ENCODE results near the gene HLA-G. TPM values are rescaled to one million over a fixed set of nuclear protein-coding genes. Genes with fewer than 3 reads are reported as not detected.

Gene HLA-G
- total RNA-seq, 4 donors from 2014 or later, result 0.80 to 1.1 TPM; not detected in 2

DNA sequence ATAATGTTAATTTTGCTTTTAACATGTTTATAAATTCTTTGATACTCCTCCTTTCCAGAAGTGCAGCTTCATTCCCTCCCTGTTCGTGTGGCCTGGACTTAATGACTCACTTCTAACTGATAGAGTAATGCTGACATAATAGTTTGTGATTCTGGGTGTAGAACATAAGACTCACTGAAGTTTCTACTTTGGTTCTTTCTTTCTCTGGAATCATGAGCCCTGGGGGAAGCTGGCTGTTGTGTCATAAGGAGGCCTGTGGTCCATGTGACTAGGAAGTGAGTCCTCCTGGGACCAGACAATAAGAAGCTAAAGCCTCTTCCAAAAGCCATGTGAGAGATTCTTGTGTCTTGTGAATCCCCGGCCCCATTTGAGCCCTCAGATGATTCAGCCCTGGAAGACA lies 30.5 kb upstream of the HLA-G start:
- no peak overlapping the region for H3K4me3 ChIP-seq
- peaks cover 10% of the 10 kb centered on the region for H3K4me1 ChIP-seq
- no peak for TF ChIP-seq POLR2AphosphoS5 (IDR thresholded peaks at IDR 0.05)
- TF ChIP-seq, protein P1, sequence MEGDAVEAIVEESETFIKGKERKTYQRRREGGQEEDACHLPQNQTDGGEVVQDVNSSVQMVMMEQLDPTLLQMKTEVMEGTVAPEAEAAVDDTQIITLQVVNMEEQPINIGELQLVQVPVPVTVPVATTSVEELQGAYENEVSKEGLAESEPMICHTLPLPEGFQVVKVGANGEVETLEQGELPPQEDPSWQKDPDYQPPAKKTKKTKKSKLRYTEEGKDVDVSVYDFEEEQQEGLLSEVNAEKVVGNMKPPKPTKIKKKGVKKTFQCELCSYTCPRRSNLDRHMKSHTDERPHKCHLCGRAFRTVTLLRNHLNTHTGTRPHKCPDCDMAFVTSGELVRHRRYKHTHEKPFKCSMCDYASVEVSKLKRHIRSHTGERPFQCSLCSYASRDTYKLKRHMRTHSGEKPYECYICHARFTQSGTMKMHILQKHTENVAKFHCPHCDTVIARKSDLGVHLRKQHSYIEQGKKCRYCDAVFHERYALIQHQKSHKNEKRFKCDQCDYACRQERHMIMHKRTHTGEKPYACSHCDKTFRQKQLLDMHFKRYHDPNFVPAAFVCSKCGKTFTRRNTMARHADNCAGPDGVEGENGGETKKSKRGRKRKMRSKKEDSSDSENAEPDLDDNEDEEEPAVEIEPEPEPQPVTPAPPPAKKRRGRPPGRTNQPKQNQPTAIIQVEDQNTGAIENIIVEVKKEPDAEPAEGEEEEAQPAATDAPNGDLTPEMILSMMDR (IDR thresholded peaks at IDR 0.05), result no peak
- TF ChIP-seq EP300 (IDR thresholded peaks at IDR 0.05), result no peak
- no peak for TF ChIP-seq POLR2A (IDR thresholded peaks at IDR 0.05)
- no peaks in the 10 kb centered on the region for H3K9me3 ChIP-seq
- no peak overlapping the region for H3K27ac ChIP-seq
- no peaks in the 10 kb centered on the region for H3K36me3 ChIP-seq
- 23% methylated on average over 2 of the region's 2 CpGs for WGBS
- peaks cover 23% of the 10 kb centered on the region for H3K27me3 ChIP-seq
- no peak for DNase-seq (ENCODE audit: low spot score in 2 of 2)

DNA sequence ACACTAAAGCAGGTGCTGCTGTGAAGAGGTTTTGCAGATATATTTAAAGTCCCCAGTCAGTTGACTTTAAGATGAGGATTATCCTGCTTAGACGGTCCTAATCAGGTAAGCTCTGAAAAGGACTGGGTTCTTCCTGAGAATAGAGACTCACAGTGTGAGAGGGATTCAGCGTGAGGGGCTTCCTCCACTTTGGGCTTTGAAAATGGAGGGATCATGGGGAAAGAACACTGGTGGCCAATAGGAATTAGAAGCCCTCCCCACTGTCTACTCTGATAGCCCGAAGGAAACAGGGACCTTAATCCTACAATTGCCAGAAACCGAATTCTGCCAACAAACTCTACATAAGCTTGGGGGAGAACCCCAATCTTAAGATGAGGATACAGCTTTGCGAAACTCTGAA lies 29.7 kb upstream of the HLA-G start:
- TF ChIP-seq POLR2AphosphoS5 (IDR thresholded peaks at IDR 0.05) (no peak), EP300 (IDR thresholded peaks at IDR 0.05) (no peak), POLR2A (IDR thresholded peaks at IDR 0.05) (no peak)
- TF ChIP-seq, protein P1 (IDR thresholded peaks at IDR 0.05), result no peak
- 87% methylated on average over 5 of the region's 5 CpGs for WGBS
- Histone ChIP-seq H3K36me3 (no peaks in the 10 kb centered on the region), H3K9me3 (no peaks in the 10 kb centered on the region), H3K4me1 (peaks cover 1% of the 10 kb centered on the region), H3K27ac (no peak overlapping the region), H3K4me3 (no peak overlapping the region), H3K27me3 (peaks cover 21% of the 10 kb centered on the region)
- DNase-seq (ENCODE audit: low spot score in 2 of 2), result no peak

DNA sequence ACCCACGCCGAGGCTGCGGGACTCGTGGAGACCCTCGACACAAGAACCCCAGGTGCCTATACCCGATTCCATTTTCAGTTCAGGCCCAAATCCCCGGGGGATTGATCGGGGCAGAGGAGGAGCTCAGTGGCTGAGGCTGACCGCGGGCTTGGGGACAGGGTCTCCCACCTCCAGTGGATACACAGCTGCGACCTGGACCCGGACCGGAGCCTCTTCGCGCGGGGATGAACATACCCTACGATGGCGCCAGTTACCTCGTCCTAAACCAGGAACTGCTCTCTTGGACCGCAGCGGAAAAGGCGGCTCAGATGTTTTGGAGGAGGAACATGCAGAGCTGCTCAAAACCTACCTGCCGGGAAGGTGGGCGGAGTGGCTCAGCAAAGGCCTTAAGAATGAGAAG lies 27.4 kb upstream of the HLA-G start:
- 86% methylated on average over 24 of the region's 24 CpGs for WGBS
- TF ChIP-seq, protein P1 (IDR thresholded peaks at IDR 0.05), result no peak
- TF ChIP-seq EP300 (IDR thresholded peaks at IDR 0.05) (no peak), POLR2AphosphoS5 (IDR thresholded peaks at IDR 0.05) (no peak), POLR2A (IDR thresholded peaks at IDR 0.05) (no peak)
- no peaks in the 10 kb centered on the region for H3K36me3 ChIP-seq
- H3K4me3 ChIP-seq, result no peak overlapping the region
- no peak for DNase-seq (ENCODE audit: low spot score in 2 of 2)
- H3K27ac ChIP-seq, result no peak overlapping the region
- peaks cover 20% of the 10 kb centered on the region for H3K27me3 ChIP-seq
- no peaks in the 10 kb centered on the region for H3K4me1 ChIP-seq
- H3K9me3 ChIP-seq, result no peaks in the 10 kb centered on the region

DNA sequence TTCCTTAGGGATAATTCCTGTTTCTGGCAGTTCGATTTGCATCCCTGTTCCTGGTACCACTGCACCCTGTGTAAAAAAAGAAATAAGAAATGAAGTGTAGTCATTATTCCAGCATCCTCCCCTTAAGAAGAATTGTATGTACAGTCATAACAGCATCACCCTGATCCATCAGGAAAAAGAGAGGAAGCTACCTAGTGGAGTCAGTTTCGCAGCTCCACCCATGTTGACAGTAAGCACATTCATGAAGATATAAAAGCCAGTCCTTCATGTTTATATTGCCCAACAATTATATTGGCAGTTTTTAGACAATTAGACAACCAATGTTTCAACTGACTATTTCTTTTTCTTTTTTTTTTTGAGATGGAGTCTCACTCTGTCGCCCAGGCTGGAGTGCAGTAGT lies 21.2 kb upstream of the HLA-G start:
- Histone ChIP-seq H3K4me1 (no peaks in the 10 kb centered on the region), H3K27ac (no peak overlapping the region), H3K27me3 (peaks cover 20% of the 10 kb centered on the region), H3K9me3 (no peaks in the 10 kb centered on the region), H3K4me3 (no peak overlapping the region), H3K36me3 (no peaks in the 10 kb centered on the region)
- TF ChIP-seq POLR2AphosphoS5 (IDR thresholded peaks at IDR 0.05) (no peak), POLR2A (IDR thresholded peaks at IDR 0.05) (no peak), EP300 (IDR thresholded peaks at IDR 0.05) (no peak)
- TF ChIP-seq, protein P1 (IDR thresholded peaks at IDR 0.05), result no peak
- no peak for DNase-seq (ENCODE audit: low spot score in 2 of 2)
- 89% methylated on average over 3 of the region's 3 CpGs for WGBS

DNA sequence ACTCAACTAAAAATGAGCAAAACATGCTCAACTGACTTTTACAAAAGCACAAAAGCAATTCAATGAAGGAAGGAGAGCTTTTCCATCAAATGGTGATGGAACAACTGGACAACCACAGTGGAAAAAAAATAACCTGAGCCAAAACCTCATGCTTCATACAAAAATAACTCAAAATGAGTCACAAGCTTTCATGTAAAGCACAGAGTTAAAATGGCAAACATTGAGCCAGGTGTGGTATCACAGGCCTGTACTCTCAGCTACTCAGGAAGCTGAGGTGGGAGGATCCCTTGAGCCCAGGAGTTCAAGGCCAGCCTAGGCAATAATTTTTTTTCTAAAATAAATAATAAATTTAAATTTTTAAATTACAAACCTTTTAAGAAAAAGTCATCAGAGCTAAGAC lies 18.4 kb upstream of the HLA-G start:
- peaks cover 14% of the 10 kb centered on the region for H3K27me3 ChIP-seq
- no peak overlapping the region for H3K27ac ChIP-seq
- H3K9me3 ChIP-seq, result no peaks in the 10 kb centered on the region
- no peaks in the 10 kb centered on the region for H3K4me1 ChIP-seq
- no peaks in the 10 kb centered on the region for H3K36me3 ChIP-seq
- H3K4me3 ChIP-seq, result no peak overlapping the region
- TF ChIP-seq POLR2A (IDR thresholded peaks at IDR 0.05), result no peak
- TF ChIP-seq, protein P1 (IDR thresholded peaks at IDR 0.05), result no peak
- DNase-seq (ENCODE audit: low spot score in 2 of 2), result no peak
